GM20000 (cell line): ENCODE results near the gene MROH2A.

ENCODE experiments used
- DNase-seq: peaks from one replicate; pipeline ENCODE4 v3.0.0; 2012; ENCODE audit warnings: low spot score
- CTCF ChIP-seq: IDR thresholded peaks from 2 replicates; pipeline ENCODE4 v1.5.1; 2012; ENCODE audit warnings: mild to moderate bottlenecking, control low read depth; ENCODE audit errors: extremely low read depth, missing control alignments

MROH2A gene

GRCh38 chr2:233798335-233799086 lies 20.4 kb downstream of the MROH2A start:
- TF ChIP-seq CTCF = no peak
- no peak for DNase-seq

GRCh38 chr2:233799087-233799665 lies 21.0 kb downstream of the MROH2A start:
- no peak for TF ChIP-seq CTCF
- DNase-seq = no peak

GRCh38 chr2:233799716-233800115 lies 21.6 kb downstream of the MROH2A start:
- TF ChIP-seq CTCF = no peak
- DNase-seq = no peak

- DNase-seq = no peak
- TF ChIP-seq CTCF = no peak
Measured at GRCh38 chr2:233800208-233800607, 22.1 kb downstream of the MROH2A start.

GRCh38 chr2:233801357-233802131 lies 23.4 kb downstream of the MROH2A start:
- TF ChIP-seq CTCF = no peak
- no peak for DNase-seq

- no peak for TF ChIP-seq CTCF
- no peak for DNase-seq
Measured at GRCh38 chr2:233802132-233802815, 24.1 kb downstream of the MROH2A start.
